ENCODE measurements around the gene NRSN1. TPM values are rescaled to one million over a fixed set of nuclear protein-coding genes. Genes with fewer than 3 reads are reported as not detected.

NRSN1 gene
- total and polyA plus RNA-seq, 9 donors = 0.13 TPM; not detected in 8

- Histone ChIP-seq H3K9me3 (no peaks in the 10 kb centered on the region), H3K4me1 (ENCODE audit: insufficient read depth) (no peaks in the 10 kb centered on the region), H3K27ac (no peak overlapping the region), H3K27me3 (no peaks in the 10 kb centered on the region), H3K36me3 (no peaks in the 10 kb centered on the region), H3K4me3 (no peak overlapping the region)
- TF ChIP-seq POLR2A (IDR thresholded peaks at IDR 0.05) (no peak), EP300 (IDR thresholded peaks at IDR 0.05) (no peak)
- TF ChIP-seq, protein P1, sequence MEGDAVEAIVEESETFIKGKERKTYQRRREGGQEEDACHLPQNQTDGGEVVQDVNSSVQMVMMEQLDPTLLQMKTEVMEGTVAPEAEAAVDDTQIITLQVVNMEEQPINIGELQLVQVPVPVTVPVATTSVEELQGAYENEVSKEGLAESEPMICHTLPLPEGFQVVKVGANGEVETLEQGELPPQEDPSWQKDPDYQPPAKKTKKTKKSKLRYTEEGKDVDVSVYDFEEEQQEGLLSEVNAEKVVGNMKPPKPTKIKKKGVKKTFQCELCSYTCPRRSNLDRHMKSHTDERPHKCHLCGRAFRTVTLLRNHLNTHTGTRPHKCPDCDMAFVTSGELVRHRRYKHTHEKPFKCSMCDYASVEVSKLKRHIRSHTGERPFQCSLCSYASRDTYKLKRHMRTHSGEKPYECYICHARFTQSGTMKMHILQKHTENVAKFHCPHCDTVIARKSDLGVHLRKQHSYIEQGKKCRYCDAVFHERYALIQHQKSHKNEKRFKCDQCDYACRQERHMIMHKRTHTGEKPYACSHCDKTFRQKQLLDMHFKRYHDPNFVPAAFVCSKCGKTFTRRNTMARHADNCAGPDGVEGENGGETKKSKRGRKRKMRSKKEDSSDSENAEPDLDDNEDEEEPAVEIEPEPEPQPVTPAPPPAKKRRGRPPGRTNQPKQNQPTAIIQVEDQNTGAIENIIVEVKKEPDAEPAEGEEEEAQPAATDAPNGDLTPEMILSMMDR (IDR thresholded peaks at IDR 0.05) = no peak
- WGBS, 3 donors = 17 to 25% (median 18%) methylated on average over 2 of the region's 2 CpGs
- no peak for DNase-seq
- intact Hi-C loops (cut with DNase I) = no loop called here
Measured at GRCh38 chr6:24100770-24101155, 25.3 kb upstream of the NRSN1 start.

DNA sequence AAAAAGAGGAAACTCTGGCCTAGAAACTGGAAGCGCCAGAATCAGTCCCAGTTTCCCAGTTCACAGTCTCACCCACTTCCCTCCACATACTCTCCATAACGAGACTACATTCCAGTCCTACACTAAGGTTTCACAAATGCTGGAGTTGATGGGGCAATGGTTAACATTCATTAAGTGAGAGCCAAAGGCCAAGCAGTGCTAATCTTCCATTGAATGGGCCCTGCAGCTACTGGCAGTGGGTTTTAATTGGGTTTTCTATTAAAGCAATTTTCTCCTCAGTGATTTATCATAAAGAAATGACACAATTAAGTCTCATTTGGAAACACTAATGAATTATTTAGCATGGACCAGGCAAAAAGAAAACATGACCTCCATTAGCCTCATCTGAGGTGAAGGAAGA, 20.8 kb upstream of the NRSN1 start:
- Histone ChIP-seq H3K27ac (no peak overlapping the region), H3K36me3 (no peaks in the 10 kb centered on the region), H3K27me3 (no peaks in the 10 kb centered on the region), H3K4me3 (no peak overlapping the region), H3K9me3 (no peaks in the 10 kb centered on the region), H3K4me1 (ENCODE audit: insufficient read depth) (no peaks in the 10 kb centered on the region)
- DNase-seq = no peak
- TF ChIP-seq, protein P1 (IDR thresholded peaks at IDR 0.05) = no peak
- no peak for TF ChIP-seq EP300 (IDR thresholded peaks at IDR 0.05)
- no peak for TF ChIP-seq POLR2A (IDR thresholded peaks at IDR 0.05)
- WGBS, 3 donors = 57 to 75% (median 72%) methylated on average over 2 of the region's 2 CpGs
- intact Hi-C loops (cut with DNase I) = no loop called here

- 55 to 79% (median 67%) methylated on average over 5 of the region's 5 CpGs for WGBS, 3 donors
Measured at GRCh38 chr6:24106291-24106690, 19.7 kb upstream of the NRSN1 start.

GRCh38 chr6:24107294-24107693, 18.7 kb upstream of the NRSN1 start:
- TF ChIP-seq EP300 (IDR thresholded peaks at IDR 0.05) = no peak
- TF ChIP-seq, protein P1 (IDR thresholded peaks at IDR 0.05) = no peak
- TF ChIP-seq POLR2A (IDR thresholded peaks at IDR 0.05) = no peak

More at GRCh38 chr6:24106291-24106690, 19.7 kb upstream of the NRSN1 start:
- no peak for DNase-seq
- Histone ChIP-seq H3K27ac (no peak overlapping the region), H3K4me1 (ENCODE audit: insufficient read depth) (no peaks in the 10 kb centered on the region), H3K36me3 (no peaks in the 10 kb centered on the region), H3K27me3 (no peaks in the 10 kb centered on the region), H3K4me3 (no peak overlapping the region), H3K9me3 (no peaks in the 10 kb centered on the region)
- no peak for TF ChIP-seq EP300 (IDR thresholded peaks at IDR 0.05)
- TF ChIP-seq, protein P1 (IDR thresholded peaks at IDR 0.05) = no peak
- intact Hi-C loops (cut with DNase I) = no loop called here

More at GRCh38 chr6:24107294-24107693, 18.7 kb upstream of the NRSN1 start:
- DNase-seq = no peak
- no peaks in the 10 kb centered on the region for H3K27me3 ChIP-seq
- 52 to 67% (median 59%) methylated on average over 1 of the region's 1 CpG for WGBS, 3 donors
- H3K4me1 ChIP-seq (ENCODE audit: insufficient read depth) = no peaks in the 10 kb centered on the region
- H3K9me3 ChIP-seq = no peaks in the 10 kb centered on the region
- H3K4me3 ChIP-seq = no peak overlapping the region
- H3K36me3 ChIP-seq = no peaks in the 10 kb centered on the region
- H3K27ac ChIP-seq = no peak overlapping the region
- intact Hi-C loops (cut with DNase I) = no loop called here
